Skeletal muscle satellite cell (primary cell): Measurements from ENCODE around the gene LLPH.

Experiments
- H3K27me3 ChIP-seq: 2 replicates; pipeline ENCODE4 v1.7.0; 2013; ENCODE audit warnings: low read length; ENCODE audit not compliant: control insufficient read depth, insufficient read depth
- H3K36me3 ChIP-seq: 2 replicates; pipeline ENCODE4 v1.7.0; 2013; ENCODE audit warnings: mild to moderate bottlenecking, control low read depth, low read length; ENCODE audit not compliant: insufficient read depth
- H3K4me1 ChIP-seq: 2 replicates; pipeline ENCODE4 v1.7.0; 2013; ENCODE audit warnings: low read length; ENCODE audit not compliant: control insufficient read depth, insufficient read depth
- H3K4me2 ChIP-seq: 2 replicates; pipeline ENCODE4 v1.7.0; 2013; ENCODE audit warnings: mild to moderate bottlenecking, low read length
- H3K4me3 ChIP-seq: 2 replicates; pipeline ENCODE4 v1.7.0; 2013; ENCODE audit warnings: low read length
- H3K9ac ChIP-seq: 2 replicates; pipeline ENCODE4 v1.7.0; 2013; ENCODE audit warnings: mild to moderate bottlenecking, low read depth, low read length, moderate library complexity
- H3K9me3 ChIP-seq: replicated peaks from 2 replicates; pipeline ENCODE4 v1.7.0; 2013; ENCODE audit warnings: mild to moderate bottlenecking, control low read depth, low read length

The LLPH gene

DNA sequence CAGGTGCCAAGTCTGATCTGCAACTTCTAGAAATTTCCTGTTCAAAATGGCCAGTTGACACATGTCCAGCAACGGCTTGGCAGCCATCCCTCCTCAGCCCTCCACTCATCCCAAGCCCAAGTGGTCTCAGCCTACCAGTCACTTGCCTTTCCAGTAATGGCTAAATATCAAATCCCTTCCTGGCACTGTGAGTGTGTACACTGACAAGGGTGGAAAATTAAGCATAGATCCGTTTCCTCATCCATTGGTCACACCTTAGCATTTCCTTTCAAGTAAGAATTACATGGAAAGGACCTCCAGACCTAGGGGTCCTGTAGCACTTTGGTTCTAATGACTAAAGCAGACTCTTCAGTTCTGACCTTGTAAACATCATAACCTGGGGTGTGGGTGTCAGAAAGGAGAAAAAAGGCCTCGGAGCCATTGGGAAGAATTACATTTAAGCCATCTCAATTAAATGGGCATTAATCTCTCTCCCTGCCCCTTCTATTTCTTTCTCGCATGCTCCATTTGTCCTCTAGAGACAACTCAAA, 15.4 kb downstream of the LLPH start:
- Histone ChIP-seq H3K9me3 (no peaks in the 10 kb centered on the region), H3K4me3 (no peak overlapping the region), H3K36me3 (peaks cover 3% of the 10 kb centered on the region), H3K27me3 (no peaks in the 10 kb centered on the region), H3K9ac (no peak overlapping the region), H3K4me1 (no peaks in the 10 kb centered on the region), H3K4me2 (no peak overlapping the region)

DNA sequence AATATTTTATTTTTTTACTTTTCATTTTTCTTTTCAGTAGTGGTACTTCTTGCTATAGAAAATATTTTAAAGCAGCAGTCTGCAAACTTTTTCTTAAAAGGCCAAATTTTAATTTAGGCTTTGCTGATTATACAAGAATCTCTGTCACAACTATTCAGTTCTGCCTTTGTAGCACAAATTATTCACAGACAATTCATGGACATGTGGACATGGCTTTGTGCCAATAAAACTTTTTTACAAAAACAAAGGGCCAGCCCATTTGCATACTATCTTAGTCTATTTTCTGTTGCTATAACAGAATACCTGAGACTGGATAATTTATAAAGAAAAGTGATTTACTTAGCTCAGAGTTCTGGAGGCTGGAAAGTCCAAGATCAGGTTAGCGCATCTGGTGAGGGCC, 17.1 kb downstream of the LLPH start:
- no peak overlapping the region for H3K4me3 ChIP-seq
- H3K4me2 ChIP-seq = no peak overlapping the region
- no peaks in the 10 kb centered on the region for H3K27me3 ChIP-seq
- H3K9ac ChIP-seq = no peak overlapping the region
- no peaks in the 10 kb centered on the region for H3K36me3 ChIP-seq
- H3K4me1 ChIP-seq = no peaks in the 10 kb centered on the region
- H3K9me3 ChIP-seq = no peaks in the 10 kb centered on the region

DNA sequence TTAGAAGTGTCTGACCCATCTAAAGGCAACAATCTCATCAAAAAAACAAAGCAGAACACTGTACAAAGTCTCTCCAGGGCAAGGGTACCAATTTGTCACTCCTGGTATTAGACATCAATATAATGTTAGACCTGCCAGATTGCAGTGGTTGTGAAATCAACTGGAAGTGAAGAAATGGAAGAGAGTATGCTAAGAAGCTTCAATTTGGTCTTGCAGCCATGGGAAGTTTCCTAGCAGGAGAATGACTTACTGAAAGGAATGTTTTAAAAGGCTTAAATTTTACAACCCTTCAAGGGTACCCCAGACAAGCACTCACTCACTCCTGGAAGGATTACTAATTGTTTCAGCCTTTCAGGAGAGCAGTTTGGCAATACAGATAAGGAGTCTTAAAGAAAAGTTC, 18.9 kb downstream of the LLPH start:
- Histone ChIP-seq H3K9ac (no peak overlapping the region), H3K9me3 (no peaks in the 10 kb centered on the region), H3K4me1 (peaks cover 6% of the 10 kb centered on the region), H3K4me3 (no peak overlapping the region), H3K27me3 (no peaks in the 10 kb centered on the region), H3K36me3 (no peaks in the 10 kb centered on the region), H3K4me2 (no peak overlapping the region)

DNA sequence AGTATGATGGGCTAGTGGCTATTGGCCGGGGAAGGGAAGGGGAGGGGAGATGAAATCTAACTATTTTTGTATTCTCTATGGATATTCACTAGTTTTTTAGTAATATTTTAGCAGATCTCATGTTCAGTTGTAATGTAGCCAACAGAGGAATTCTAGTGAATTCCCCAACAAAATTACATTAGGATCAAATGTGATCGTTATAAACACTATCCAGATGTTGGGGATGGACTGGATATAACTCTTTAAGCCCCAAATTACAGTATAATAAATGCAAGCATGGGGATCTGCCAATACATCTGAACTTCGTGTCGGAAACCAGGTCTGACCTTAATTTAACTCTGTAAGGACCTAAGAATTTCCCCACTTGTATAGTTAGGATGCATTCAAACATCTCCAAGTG, 21.5 kb downstream of the LLPH start:
- no peak overlapping the region for H3K4me2 ChIP-seq
- no peak overlapping the region for H3K4me3 ChIP-seq
- H3K27me3 ChIP-seq = no peaks in the 10 kb centered on the region
- no peak overlapping the region for H3K9ac ChIP-seq
- H3K36me3 ChIP-seq = no peaks in the 10 kb centered on the region
- H3K4me1 ChIP-seq = peaks cover 6% of the 10 kb centered on the region
- H3K9me3 ChIP-seq = no peaks in the 10 kb centered on the region

DNA sequence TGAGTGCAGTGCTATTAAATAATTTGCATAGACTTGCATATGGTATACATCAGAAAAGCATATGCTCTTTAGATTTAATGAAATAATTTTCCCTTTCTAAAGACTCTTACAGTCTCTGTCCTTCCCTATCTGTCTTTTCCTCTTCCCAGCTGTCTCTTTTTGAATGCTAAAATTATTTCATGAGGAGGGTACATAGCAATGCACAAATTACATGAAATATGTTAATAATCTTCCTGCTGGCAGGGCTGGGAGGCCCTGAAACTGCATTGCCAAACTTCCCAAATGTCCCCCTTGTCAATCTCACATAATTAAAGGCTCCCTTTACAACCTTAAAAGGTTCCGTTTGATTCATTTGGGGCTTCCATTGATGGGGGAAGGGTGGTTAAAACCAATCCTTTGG, 22.2 kb downstream of the LLPH start:
- Histone ChIP-seq H3K27me3 (no peaks in the 10 kb centered on the region), H3K9me3 (no peaks in the 10 kb centered on the region), H3K4me2 (no peak overlapping the region), H3K4me3 (no peak overlapping the region), H3K9ac (no peak overlapping the region), H3K36me3 (no peaks in the 10 kb centered on the region), H3K4me1 (peaks cover 6% of the 10 kb centered on the region)

DNA sequence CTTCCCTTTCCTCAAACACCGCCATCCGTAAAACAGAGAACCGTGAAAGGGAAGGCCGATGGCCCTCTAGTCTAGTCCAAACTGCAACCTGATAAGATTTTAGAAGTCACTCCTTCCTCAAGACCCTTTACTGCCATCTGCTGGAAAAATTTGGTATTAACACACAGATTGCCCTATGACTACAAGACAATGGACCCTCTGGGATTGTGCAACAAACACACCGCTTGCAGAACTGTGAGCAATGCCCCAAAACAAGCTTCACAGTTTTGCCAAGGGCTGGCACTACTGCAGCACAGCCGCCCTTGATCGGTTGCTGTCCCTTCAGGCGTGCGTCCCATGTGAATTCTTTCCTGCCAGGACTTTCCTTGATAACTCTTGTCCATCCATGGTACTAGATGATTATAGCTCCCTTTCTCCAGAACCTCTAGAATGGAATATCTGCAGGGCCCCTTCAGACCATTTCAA, 23.1 kb downstream of the LLPH start:
- Histone ChIP-seq H3K36me3 (no peaks in the 10 kb centered on the region), H3K4me1 (peaks cover 6% of the 10 kb centered on the region), H3K4me3 (no peak overlapping the region), H3K4me2 (peak overlapping the region; percentile 19), H3K9ac (peak overlapping the region; percentile 43), H3K9me3 (no peaks in the 10 kb centered on the region), H3K27me3 (peaks cover under 1% of the 10 kb centered on the region)

DNA sequence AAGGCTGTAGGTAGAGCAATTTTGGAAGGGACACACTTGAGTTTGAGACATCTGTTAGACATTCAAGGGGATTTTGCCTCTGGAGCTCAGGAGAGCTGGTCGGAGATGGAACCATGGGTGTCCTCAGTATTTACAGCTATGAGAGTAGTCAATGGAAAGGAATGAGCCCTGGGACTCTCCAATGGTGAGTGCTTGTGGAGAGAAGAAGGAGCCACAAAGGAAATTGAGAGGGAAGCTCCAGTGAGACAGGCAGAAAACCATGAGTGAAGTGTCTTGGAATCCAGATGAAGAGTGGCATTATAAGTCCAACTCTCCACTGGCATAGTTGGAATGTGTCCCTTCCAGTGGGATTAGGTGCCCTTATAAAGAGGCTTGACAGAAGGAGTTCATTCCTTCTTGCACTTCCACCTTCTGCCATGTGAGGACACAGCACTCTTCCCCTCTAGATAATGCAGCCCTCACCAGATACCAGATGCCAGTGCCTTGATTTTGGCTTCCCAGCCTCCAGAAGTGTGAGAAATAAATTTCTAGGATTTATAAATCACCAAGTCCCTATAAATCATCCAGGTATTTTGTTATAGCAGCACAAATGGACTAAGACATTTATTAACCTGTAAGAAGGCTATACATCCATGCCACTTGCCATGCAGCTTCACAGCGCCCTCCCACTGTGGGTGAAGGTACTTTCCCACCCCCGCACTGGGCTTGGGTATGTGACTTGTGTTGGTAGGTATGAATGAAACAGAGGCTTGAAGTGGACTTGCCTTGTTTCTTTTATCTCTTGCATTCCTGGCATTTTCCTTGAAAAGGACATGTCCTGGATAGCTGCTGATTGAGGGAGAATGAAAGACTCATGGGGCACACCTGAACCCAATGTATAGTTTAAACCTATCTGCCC, 27.3 kb downstream of the LLPH start:
- Histone ChIP-seq H3K4me2 (no peak overlapping the region), H3K9ac (no peak overlapping the region), H3K9me3 (no peaks in the 10 kb centered on the region), H3K4me3 (no peak overlapping the region), H3K4me1 (peaks cover 6% of the 10 kb centered on the region), H3K27me3 (peaks cover 5% of the 10 kb centered on the region), H3K36me3 (no peaks in the 10 kb centered on the region)

DNA sequence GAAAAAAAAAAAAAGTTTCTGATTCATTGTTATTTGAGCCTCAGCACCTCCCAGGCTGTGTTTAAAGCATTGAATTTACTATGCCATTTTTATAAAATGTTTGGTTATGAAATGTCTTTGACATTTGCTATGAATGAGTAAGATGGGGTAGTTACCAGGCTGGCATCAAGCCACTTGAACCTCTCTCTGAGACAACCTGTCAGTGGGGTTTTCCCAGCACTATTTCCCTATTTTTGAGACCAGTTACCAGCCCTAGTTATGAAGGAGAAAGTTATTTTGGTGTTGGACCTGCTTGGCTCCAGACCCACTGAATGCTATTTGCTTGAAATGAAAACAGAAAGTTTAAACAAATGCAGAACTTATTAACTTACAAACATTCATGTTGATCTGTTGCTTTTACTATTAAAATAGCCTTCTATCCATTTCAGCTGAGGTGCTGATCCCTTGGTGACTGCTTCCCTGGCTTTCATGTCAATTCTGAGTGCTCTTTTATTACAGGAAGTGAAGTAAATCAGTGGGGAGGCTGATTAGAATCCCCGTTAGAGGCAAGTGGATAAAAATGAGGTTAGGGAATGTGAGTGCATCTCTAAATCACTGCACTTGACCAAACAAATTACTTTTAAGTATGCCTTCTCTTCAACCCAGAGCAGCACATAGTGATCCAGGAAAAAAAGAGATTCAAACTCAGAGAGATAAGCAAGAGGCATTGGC, 37.8 kb downstream of the LLPH start:
- H3K27me3 ChIP-seq = no peaks in the 10 kb centered on the region
- H3K36me3 ChIP-seq = no peaks in the 10 kb centered on the region
- H3K9me3 ChIP-seq = no peaks in the 10 kb centered on the region
- H3K4me1 ChIP-seq = peaks cover 13% of the 10 kb centered on the region
- H3K4me3 ChIP-seq = no peak overlapping the region
- no peak overlapping the region for H3K9ac ChIP-seq
- H3K4me2 ChIP-seq = peak overlapping the region; percentile 31

DNA sequence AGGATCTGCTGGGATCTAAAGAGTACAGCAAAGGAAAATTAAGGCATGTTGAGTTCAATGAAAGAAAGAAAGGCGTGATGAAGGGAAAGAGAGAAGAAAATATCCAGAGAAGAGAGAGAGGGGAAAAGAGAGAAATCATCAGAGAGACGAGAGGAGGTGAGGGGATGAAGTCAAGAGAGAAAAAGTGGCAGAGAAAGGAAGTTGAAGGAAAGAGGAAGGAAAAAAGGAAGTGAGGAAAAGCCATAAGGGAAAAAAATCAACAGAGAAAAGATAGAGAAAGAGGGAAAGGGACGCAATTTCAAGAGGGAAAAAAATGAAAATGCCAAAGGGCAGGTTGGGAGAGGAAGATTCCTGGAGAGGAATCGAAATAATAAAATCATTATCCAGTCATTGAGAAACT, 40.4 kb downstream of the LLPH start:
- H3K4me2 ChIP-seq = no peak overlapping the region
- H3K9me3 ChIP-seq = no peaks in the 10 kb centered on the region
- H3K4me3 ChIP-seq = no peak overlapping the region
- no peak overlapping the region for H3K9ac ChIP-seq
- peaks cover 18% of the 10 kb centered on the region for H3K4me1 ChIP-seq
- no peaks in the 10 kb centered on the region for H3K36me3 ChIP-seq
- no peaks in the 10 kb centered on the region for H3K27me3 ChIP-seq

DNA sequence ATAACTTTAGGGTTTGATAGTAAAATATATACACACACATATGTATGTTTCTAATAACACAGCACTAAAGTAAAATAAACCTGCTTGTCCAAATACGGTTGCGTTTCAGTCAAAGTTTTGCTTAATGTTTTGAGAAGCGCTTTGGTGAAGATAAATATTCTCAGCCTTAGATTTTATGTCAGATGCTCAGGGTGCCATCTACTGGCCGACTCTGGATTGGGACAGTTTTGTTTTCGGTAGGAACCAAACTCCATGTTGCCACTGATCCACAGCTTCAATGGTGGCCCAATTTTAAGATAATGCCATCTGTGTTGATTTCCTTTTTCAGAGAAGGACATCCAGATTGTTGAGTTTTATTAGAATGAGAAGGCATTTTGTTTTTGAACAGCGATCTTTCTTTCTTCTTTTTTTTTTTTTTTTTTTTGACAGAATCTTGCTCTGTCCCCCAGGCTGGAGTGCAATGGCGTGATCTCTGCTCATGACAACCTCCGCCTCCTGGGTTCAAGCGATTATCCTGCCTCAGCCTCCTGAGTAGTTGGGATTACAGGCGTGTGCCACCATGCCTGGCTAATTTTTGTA, 43.1 kb downstream of the LLPH start:
- Histone ChIP-seq H3K9me3 (no peaks in the 10 kb centered on the region), H3K4me2 (no peak overlapping the region)

DNA sequence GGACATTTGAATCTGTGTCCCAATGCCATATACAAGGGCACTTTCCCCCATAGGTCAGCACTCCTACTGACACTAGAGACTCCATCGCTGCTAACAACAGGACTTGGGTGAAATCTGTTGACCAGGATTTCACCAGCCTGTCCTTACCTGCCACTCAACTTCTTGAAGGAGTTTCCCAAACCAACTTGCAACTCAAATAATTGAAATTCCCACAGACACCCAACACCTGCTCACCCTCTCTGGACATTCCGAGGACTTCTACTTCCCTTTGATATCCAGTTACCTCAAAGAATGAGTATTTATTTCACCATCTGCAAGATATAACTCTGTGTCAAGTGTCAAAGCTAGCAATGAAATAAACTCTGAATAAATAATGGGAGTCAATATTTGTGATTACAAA, 44.6 kb downstream of the LLPH start:
- Histone ChIP-seq H3K9ac (no peak overlapping the region), H3K4me1 (peaks cover 5% of the 10 kb centered on the region), H3K4me3 (no peak overlapping the region), H3K9me3 (no peaks in the 10 kb centered on the region), H3K27me3 (no peaks in the 10 kb centered on the region), H3K4me2 (no peak overlapping the region), H3K36me3 (no peaks in the 10 kb centered on the region)

More for the DNA sequence above, 43.1 kb downstream of the LLPH start:
- Histone ChIP-seq H3K36me3 (no peaks in the 10 kb centered on the region), H3K4me3 (no peak overlapping the region), H3K27me3 (no peaks in the 10 kb centered on the region), H3K4me1 (peaks cover 10% of the 10 kb centered on the region), H3K9ac (peak overlapping the region; percentile 21)
